Uterus (tissue), 4 donors: ENCODE data around the gene ACTN1. TPM values are rescaled to one million over a fixed set of nuclear protein-coding genes. Genes with fewer than 3 reads are reported as not detected.
A peak's percentile ranks its signal among the peaks of the same experiment; 100 is the strongest.

Source experiments
- DNase-seq, 2 donors: peaks; one replicate each; pipeline ENCODE4 v3.0.0-alpha.2; 2019 to 2020
- H3K27ac ChIP-seq, 2 donors: fragments of 200-600 bp; sonication (generic); 1 replicate in 1 of 2; 2 replicates in 1 of 2; pipeline ENCODE4 v1.5.1; 2016 to 2018
- H3K27me3 ChIP-seq, 2 donors: fragments of 200-600 bp; sonication (generic); one replicate each; pipeline ENCODE4 v1.5.1; 2018 to 2019; ENCODE audit warnings: control low read depth in 1 of 2
- H3K36me3 ChIP-seq, 2 donors: fragments of 200-600 bp; sonication (generic); one replicate each; pipeline ENCODE4 v1.5.1; 2019; ENCODE audit warnings: control low read depth in 1 of 2
- H3K4me1 ChIP-seq, 2 donors: fragments of 200-600 bp; sonication (generic); one replicate each; pipeline ENCODE4 v1.5.1; 2018 to 2019; ENCODE audit warnings: control low read depth in 1 of 2
- H3K4me3 ChIP-seq, 2 donors: fragments of 200-600 bp; sonication (generic); 1 replicate in 1 of 2; 2 replicates in 1 of 2; pipeline ENCODE4 v1.5.1; 2018 to 2019; ENCODE audit warnings: mild to moderate bottlenecking in 1 of 2
- H3K9me3 ChIP-seq, 2 donors: fragments of 200-600 bp; sonication (generic); one replicate each; pipeline ENCODE4 v1.5.1; 2019; ENCODE audit warnings: control low read depth in 1 of 2
- CTCF ChIP-seq, 4 experiments: fragments of 200-600 bp in 2 of 4; fragments of 450-650 bp in 2 of 4; sonication (generic) in 2 of 4; IDR thresholded peaks; one replicate each; pipeline ENCODE4 v1.5.1; 2016 to 2019; ENCODE audit warnings: antibody characterized with exemption in 4 of 4, mild to moderate bottlenecking in 2 of 4, moderate library complexity in 1 of 4
- POLR2A ChIP-seq, 2 donors: fragments of 450-650 bp; IDR thresholded peaks; one replicate each; pipeline ENCODE4 v1.6.1; 2016; ENCODE audit warnings: antibody characterized with exemption in 2 of 2, mild to moderate bottlenecking in 1 of 2, moderate library complexity in 1 of 2
- intact Hi-C: fragments of 100-400 bp; cut with DNase I; formaldehyde crosslinking; loops from one replicate; pipeline ENCODE4 v1.15.1; 2023; ENCODE audit warnings: low total_unique reads
- total RNA-seq, 4 donors: library from RNA; depleted of rRNA in 3 of 4; stranded (reverse); fragments of >200 nt in 3 of 4; gene quantifications; one replicate each; pipeline versions ENCODE4 v1.1.0 to v1.2.4, GENCODE V29; 2014 to 2023
- donor health status: DM: yes; HTN: yes; CAD: no.

The ACTN1 gene
- total RNA-seq, 4 donors from 2014 or later: 147 to 538 (median 343) TPM

DNA sequence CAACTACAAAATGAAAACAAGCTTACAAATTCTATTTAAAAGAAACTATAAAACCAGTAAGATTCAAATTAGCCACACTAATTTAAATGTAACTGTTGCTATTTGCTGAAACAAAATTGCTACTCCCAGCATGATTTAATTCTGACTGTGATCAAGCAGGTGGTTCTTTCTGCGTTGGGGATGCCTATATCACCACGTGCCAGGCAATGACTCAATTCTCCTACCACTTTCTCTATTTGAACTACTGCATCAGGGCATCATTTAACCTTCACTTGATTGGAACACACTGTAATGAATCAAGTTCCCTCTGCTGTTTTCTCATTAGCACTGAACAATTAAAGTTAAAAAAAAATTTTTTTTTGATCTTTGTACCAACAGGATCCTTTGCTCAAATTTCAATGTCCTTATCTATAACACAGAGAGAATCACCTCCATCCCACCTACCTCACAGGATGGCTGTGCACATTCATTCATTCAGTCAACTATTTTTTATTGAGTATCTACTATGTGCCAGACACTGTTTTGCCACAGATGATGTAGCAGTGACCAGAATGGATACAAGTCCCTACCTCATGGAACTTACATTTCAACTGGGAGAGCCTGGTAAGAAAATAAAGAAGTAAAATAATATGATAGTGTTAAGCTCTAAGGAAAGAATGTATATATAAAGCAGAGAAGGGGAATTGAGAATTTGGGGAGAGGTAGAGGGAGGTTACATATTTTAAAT lies 8.0 kb upstream of the ACTN1 start:
- Histone ChIP-seq H3K27me3 (no peaks in the 10 kb centered on the region), H3K4me1 (no peaks in the 10 kb centered on the region), H3K9me3 (no peaks in the 10 kb centered on the region), H3K4me3 (no peak overlapping the region), H3K36me3 (no peaks in the 10 kb centered on the region), H3K27ac (no peak overlapping the region)
- no peak for TF ChIP-seq POLR2A (IDR thresholded peaks at IDR 0.05)
- TF ChIP-seq CTCF (IDR thresholded peaks at IDR 0.05): no peak
- DNase-seq: no peak
- intact Hi-C loops: no loop called here

DNA sequence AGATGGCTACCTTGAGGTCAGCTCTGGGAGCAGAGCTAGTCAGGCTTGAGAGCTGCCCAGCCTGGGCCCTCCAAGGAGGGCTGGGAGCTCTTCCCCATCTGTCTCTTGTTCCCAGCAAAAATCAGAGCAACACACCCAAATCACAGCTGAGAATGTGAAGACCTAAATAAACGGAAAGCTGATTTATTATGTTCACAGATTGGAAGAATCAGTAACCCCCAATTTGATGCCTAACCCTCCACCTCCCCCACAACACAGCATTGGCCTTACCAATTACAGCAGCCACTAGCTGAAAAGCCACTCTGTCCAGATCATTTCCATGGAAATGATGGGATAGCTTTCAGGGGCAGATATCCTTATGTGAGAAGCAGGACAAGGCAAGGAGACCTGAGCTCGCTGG lies 7.1 kb upstream of the ACTN1 start:
- Histone ChIP-seq H3K9me3 (no peaks in the 10 kb centered on the region), H3K27ac (no peak overlapping the region), H3K4me1 (no peaks in the 10 kb centered on the region), H3K27me3 (no peaks in the 10 kb centered on the region), H3K4me3 (no peak overlapping the region), H3K36me3 (no peaks in the 10 kb centered on the region)
- no peak for DNase-seq
- TF ChIP-seq CTCF (IDR thresholded peaks at IDR 0.05) (no peak), POLR2A (IDR thresholded peaks at IDR 0.05) (no peak)
- intact Hi-C loops: no loop called here

- no peak overlapping the region for H3K4me3 ChIP-seq
- H3K27me3 ChIP-seq: no peaks in the 10 kb centered on the region
- H3K4me1 ChIP-seq: no peaks in the 10 kb centered on the region
- H3K36me3 ChIP-seq: no peaks in the 10 kb centered on the region
- no peak overlapping the region for H3K27ac ChIP-seq
- no peak for TF ChIP-seq POLR2A (IDR thresholded peaks at IDR 0.05)
- no peak for TF ChIP-seq CTCF (IDR thresholded peaks at IDR 0.05)
- no peaks in the 10 kb centered on the region for H3K9me3 ChIP-seq
- intact Hi-C loops: no loop called here
- DNase-seq: no peak
Observed at GRCh38 chr14:68984686-68985085, 5.6 kb upstream of the ACTN1 start.

DNA sequence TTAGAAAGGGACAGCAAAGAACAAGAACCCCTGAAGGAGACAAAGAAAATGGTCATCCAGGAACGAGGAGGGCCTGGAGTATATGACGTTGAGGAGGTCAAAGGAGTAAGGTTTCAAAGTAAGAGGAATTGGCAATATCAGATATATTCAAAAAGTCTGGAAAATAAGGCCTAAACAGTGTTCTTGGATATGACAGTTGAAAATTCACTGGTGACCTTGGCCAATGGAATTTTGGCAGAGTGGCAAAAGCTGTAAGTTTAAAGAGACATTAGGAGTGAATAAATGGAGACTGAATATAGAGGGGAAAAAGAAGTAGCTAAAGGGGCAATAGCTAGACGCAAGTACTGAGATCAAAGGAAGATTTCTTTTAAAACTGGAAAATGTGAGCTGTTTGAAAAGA lies 4.1 kb upstream of the ACTN1 start:
- no peak for TF ChIP-seq CTCF (IDR thresholded peaks at IDR 0.05)
- TF ChIP-seq POLR2A (IDR thresholded peaks at IDR 0.05): no peak
- Histone ChIP-seq H3K4me3 (no peak overlapping the region), H3K4me1 (no peaks in the 10 kb centered on the region), H3K9me3 (no peaks in the 10 kb centered on the region), H3K36me3 (no peaks in the 10 kb centered on the region), H3K27me3 (no peaks in the 10 kb centered on the region), H3K27ac (peak overlapping the region in 1 of 2 donors; percentile 36)
- no peak for DNase-seq
- intact Hi-C loops: no loop called here

GRCh38 chr14:68982581-68982980 lies 3.5 kb upstream of the ACTN1 start:
- no peak overlapping the region for H3K4me3 ChIP-seq
- no peak for DNase-seq
- H3K4me1 ChIP-seq: no peaks in the 10 kb centered on the region
- TF ChIP-seq POLR2A (IDR thresholded peaks at IDR 0.05): no peak
- TF ChIP-seq CTCF (IDR thresholded peaks at IDR 0.05): no peak
- no peaks in the 10 kb centered on the region for H3K27me3 ChIP-seq
- no peaks in the 10 kb centered on the region for H3K9me3 ChIP-seq
- H3K36me3 ChIP-seq: no peaks in the 10 kb centered on the region
- peak overlapping the region in 1 of 2 donors; percentile 36 for H3K27ac ChIP-seq
- intact Hi-C loops: no loop called here
